GM19099 (cell line): ENCODE measurements around the gene LARGE1.

Source experiments
- POLR2A ChIP-seq: IDR thresholded peaks from 3 replicates; pipeline ENCODE4 v1.6.1; 2011; ENCODE audit warnings: low read depth; ENCODE audit not compliant: insufficient read length; ENCODE audit errors: extremely low read depth

The LARGE1 gene

DNA sequence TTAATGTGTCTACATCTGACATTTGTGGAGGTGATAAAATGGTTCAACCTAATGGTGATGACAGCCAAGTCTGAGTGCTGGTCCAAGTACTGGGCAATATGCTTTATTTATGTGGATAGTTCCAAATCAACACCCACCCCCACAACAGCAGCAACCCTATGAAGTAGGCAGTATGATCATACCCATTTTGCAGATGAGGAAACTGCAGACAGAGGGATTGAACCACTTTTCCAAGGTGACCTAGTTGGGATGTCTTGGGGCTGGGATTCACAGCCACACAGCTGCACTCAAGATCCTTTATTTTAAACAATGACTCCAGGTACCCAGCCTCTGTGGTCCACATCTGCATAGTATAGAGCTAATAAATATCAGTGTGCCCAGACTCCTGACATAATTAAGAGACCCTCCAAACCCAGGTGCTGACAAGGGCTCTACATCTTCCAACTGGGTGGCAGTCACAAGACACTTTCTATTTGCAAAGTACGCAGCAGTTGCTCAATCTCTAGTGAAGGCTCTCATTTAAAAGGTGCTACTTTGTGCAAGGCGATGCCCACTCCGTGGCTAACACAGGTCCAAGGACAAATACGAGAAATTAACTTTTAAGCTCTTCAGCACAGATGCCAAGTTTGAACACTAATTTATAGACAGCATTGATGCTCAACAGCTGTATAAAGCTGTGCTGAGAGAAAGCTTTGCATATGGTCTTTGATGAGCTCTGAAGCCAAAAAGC, 426.6 kb downstream of the LARGE1 start:
- TF ChIP-seq POLR2A = no peak

DNA sequence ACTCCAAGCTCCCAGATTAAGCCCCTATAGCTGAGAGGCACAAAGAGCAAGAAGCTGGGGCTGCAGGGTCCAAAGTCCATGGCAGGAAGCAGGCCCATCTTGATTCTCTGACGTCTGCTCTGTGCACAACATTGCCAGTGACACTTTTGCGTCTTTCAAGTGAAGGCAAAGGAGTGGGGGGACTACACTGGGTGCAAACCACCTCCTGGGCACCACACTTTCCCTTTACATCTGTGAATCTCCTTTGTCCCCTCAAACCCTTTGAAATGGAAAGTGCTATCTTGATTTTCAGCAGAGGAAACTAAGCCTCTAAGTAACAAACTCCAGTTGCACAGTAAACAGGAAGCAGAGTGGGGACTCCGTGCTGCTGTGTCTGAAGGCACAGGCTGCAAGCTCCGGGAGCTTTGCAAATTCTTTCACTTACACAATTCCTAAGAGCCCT, 428.0 kb downstream of the LARGE1 start:
- no peak for TF ChIP-seq POLR2A

DNA sequence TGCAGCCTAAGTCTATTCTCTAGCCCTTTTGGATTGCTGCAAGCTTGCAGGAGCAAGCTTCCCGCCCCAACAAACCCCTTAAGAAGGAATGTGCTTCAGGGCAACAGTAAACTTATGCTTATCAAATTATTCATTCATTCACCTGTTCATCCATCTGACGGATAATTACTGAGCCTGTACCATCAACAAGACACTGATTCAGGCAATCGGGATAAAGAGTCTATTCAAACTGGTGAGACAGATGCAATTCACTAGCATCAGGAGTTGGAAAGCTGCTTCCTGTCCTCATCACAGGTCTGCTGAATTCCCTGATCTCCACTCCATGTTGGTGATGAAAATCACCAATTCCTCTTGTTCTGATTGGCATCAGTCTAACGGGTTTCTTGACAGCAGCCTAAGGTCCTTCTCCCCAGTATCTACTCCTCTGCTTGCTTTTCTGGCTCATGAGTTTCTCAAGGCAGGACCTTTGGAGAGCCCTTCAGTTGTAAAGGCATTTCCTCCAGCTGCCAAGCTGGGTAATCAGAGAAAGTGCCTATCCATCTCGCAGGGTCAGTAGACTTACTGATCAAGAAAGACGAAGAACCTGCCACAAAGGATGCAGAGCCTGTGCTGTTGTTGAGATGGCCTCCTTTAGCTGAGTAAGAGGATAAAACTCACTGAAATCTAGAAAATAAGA, 433.1 kb downstream of the LARGE1 start:
- no peak for TF ChIP-seq POLR2A

DNA sequence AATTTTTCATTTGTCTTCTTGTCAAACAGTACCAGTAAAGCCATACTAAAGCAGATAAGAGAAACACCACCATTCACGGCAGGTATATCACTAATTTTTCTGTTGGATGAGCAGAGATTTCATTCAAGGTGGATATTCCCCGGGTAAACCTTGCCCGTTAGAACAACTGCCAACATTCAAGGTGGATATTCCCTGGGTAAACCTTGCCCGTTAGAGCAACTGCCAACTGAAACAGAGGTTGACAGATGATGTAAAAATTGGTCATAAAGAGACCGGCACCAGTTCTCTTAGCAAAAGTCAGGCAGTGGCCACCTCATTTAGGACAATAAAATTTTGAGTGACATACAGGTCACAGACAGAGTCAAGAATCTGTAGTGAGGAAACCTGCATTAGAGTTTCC, 438.7 kb downstream of the LARGE1 start:
- TF ChIP-seq POLR2A = no peak

DNA sequence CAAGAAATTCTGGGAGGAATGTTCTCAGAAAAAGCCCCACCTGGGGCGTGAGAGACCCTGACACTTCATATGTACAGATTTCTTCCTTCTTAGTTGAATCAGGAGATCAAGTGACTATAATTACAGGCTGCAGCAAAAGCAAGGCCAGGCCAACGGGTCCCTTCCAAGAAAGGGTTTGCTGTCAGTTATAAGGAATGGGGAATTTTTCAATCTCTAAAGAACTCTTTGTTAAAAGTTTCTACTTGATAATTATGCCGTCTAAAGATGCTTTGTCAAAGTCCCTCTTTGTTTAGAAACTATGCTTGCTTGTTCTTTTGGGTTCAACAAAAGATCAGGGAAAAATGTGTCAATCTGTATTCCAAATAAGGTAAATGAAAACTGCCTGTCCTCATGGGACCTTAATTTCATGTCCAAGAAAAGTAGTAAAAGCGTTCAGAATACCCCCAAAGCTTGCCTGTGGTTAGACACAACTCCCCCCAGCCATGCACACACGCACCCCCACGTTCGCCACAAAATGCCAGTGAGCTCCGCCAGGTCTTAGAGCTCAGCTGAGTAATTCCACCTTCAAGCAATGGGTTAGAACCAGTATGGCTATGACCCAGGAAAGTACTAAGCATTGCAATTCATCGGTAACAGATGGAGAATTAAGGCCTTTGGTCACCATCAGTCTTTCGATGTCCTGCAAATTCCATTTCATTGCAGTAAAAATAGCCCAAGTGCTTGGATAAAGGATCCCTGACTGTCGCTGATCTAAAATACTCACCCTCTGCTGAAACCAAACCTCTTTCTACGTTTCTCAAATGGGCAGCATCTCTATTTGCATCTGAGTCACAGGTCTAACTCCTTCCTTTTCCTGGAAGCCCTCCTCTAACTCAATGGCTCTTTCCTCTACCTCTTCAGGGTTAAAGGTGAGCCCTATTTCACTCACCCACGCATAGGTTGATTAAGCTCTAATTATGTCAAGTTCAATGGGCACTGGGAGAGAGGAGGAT, 442.9 kb downstream of the LARGE1 start:
- no peak for TF ChIP-seq POLR2A

DNA sequence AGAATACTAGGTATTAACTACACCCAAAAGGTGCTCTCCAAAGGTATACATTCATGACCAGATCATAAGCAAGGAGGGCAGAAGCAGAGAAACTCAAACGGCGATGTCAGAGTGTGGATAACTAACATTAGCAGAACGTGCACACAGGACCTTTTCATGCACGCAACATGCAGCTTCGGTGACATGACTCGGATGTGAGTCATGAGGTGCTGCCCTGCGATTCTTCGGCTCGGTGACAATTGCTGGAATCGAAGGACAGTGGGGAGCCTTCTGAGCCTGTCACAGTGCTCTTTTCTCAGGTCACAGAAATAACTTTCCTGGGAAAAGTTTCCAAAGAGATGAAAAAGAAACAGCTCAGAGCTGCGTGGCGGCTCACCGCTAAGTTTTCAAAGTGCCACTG, 443.6 kb downstream of the LARGE1 start:
- no peak for TF ChIP-seq POLR2A

DNA sequence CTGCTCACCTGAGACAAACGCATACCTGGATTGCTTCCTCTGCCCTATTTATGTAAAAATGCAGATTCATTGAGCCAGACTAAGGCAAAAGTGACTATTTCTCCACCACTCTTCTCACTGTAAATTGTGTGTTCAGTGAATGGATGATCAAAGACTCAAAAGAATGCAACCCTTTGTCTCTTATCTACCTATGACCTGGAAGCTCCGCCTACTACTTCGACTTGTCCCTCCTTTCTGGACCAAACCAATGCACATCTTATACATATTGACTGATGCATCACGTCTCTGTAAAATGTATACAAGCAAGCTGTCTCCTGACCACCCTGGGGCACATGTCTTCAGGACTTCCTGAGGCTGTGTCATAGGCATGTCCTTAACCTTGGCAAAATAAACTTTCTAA, 444.1 kb downstream of the LARGE1 start:
- TF ChIP-seq POLR2A = no peak

DNA sequence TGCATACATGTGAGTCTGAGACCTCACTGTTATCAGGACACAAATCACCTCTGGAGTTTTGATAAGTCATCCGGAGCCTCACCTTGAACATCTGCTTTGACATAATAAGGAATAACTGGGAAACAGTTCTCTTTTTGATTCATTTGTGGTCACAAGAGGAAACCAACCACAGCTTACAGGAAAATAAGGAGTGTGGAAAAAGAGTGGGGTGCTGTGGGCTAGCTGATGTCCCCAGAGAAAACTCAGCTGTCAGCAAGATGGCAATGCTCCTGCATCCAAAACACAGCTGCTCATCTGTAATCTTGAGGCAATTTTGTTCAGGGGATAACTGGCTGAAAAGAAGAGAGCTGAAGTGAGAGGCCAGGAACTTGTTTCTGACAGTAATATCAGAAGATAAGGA, 445.7 kb downstream of the LARGE1 start:
- TF ChIP-seq POLR2A = no peak

DNA sequence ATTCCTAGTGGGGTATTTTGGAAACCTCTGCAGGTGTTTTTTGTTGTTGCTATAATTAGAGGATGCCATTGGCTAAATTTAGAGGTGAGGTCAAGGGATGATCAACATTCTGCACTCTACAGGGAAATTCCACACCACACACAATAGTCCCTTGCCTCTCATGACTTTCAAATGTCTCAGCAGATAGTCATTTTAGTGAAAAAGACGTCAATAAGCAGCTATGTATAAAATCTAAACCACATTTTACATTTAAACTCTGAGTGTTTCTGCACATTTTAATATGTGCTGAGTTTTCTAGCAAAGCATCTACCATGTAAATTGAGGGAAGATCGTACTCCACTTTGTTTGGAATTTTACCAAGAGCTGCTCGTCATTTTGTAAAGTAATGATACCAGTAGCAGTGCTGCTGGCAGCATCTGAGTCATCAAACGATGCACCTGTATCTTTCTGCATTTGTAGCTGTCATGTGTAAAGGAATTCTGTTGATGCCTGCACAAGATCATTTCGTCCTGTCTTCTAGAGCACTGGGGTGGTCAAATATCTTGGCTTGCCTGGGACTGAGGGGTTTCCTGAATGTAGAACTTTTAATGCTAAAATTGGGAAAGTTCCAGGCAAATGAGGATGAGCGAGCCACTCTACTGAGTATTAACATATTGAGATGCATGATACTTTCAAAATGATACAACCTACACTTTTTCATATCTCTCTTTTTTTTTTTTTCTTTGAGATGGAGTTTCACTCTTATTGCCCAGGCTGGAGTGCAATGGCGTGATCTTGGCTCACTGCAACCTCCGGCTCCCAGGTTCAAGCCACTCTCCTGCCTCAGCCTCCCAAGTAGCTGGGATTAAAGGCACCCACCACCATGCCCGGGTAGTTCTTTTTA, 447.6 kb downstream of the LARGE1 start:
- no peak for TF ChIP-seq POLR2A

DNA sequence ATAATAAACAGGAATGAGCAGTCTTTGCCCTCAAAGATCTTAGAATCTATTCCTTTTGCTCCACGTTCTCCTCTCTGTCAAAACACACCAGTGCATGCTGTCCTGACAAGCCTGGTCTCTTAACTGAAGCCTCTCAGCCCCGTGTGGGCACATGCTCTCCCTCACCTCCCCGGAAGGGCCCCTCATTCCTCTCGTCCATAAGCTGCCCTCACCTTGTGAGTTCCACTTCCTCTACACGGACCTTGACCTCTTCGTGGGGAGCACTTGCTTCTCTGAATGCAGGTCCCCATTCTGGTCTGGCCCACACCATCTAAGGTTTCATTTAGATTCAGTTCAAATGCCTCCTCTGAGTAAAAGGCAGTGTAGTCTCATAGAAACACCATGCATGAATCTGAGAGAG, 449.8 kb downstream of the LARGE1 start:
- no peak for TF ChIP-seq POLR2A

DNA sequence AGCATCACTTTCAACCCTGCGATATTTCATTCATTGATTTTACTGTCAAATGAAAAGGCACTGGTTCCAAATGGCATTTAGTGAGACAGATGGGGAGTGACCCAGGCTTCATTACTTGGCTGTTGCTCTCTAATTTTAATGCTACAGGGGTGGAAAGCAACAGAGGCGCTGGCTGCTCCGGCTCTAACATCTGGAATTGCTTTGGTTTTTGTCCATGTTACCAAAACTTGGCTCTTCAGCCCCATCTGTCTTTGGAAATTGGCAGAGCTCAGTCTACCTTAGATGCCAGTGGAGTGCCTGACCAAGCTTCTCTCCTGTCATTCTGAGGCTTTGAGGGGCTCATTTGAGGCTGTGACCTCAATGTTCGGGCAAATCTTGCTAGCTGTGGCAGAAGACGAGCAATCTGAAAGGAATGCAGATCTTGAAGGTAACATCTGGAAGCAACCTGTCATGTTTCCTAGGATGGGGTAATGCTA, 452.6 kb downstream of the LARGE1 start:
- TF ChIP-seq POLR2A = no peak

DNA sequence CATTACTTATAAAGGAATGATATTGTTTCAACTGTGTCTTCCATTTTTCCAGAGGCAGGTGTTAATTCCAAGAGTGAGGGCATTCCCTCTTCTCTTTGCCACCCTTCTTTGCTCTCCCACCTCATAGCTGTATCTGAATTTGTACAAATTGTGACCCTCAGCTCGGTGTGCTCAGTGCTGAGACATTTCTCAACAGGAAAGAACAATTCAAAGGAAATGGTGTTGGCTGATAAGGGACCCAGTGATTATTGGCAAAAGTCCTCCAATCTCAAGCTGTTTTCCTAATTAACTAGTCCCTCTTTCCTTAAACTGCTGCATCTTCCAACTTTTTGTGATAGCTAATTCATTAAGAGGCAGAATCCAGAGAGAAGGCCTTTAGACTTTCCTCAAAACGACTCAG, 453.2 kb downstream of the LARGE1 start:
- TF ChIP-seq POLR2A = no peak

DNA sequence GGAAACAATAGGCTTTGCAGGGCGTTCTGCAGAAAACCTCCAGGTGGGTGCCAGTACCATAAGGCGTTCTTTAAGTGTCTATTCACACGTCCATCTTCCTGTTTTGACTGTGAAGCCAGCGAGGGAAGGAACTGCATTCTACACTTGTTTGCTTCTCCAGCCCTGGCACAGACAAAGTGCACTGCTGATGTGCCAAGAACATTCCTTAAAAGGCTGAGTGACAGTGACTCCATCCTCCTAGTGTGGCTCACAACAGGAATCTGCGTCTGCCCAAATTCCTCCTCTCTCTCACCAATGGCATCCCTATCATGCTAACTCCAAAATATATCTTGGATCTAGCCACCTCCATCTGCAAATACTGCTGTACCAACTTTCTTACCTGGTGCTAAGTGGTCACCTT, 454.7 kb downstream of the LARGE1 start:
- TF ChIP-seq POLR2A = no peak

DNA sequence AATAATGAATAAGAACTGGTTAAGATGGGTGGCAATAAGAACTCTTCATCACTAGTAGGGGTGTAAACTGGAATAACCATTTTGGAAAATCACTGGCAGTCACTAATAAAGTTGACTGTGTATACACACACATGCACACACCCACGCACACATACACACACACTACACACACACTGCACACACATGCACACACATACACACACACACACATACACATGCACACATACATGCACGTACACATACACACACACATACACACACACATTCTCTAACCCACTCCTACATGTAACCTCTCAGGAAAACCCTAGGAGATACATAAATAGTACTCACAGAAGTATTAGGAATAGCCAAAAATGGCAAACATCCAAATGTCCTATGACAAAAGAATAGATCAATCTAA, 455.6 kb downstream of the LARGE1 start:
- no peak for TF ChIP-seq POLR2A
